Measurements from ENCODE around the gene SLC35F6. TPM values are rescaled to one million over a fixed set of nuclear protein-coding genes. Genes with fewer than 3 reads are reported as not detected.
"Not testable (repeated sequence)": the region's sequence is repeated elsewhere in the genome, so short reads cannot be mapped to it uniquely, and the experiment has no call there.

The SLC35F6 gene
- total and polyA plus RNA-seq, 9 of the 15 experiments (the other 6 are each of a cell fraction or from before 2014, with no cell fraction given): 11.9 to 47.3 (median 22.5) TPM

- peaks cover 21 to 53% of the 10 kb centered on the region in 2 experiments; a peak in 4 of 5 replicates for H3K27me3 ChIP-seq (ENCODE audit: control insufficient read depth in 2 of 2, insufficient read depth in 2 of 2, low read length in 2 of 2)
- DNase-seq (ENCODE audit: extremely low read depth in 1 of 4, low spot score in 3 of 4) (no peak), FAIRE-seq (no peak), ATAC-seq (no peak)
- 0% methylated on average over 2 of the region's 3 CpGs for WGBS (ENCODE audit: insufficient coverage, low coverage, missing lambda C conversion rate)
- H3K36me3 ChIP-seq (ENCODE audit: control insufficient read depth, insufficient read depth, low read length): no peaks in the 10 kb centered on the region
- in situ Hi-C loops (cut with MboI): no loop called here
- intact Hi-C loops (cut with micrococcal nuclease): no loop called here
- H3K9ac ChIP-seq (ENCODE audit: insufficient read depth in 1 of 2, low read depth in 2 of 2, low read length in 2 of 2): no peak overlapping the region
- no peak overlapping the region for H3K27ac ChIP-seq (ENCODE audit: extremely low read depth, low read depth, low read length)
- no peaks in the 10 kb centered on the region; the same call in 1 of the 2 replicates for H4K20me1 ChIP-seq (replicated peaks; ENCODE audit: control insufficient read depth, insufficient read depth, low read length)
- TF ChIP-seq PCBP2 (IDR thresholded peaks at IDR 0.05; ENCODE audit: low read depth, low read length, poor library complexity, severe bottlenecking) (no peak), ZNF395 (CRISPR knock-in tag; IDR thresholded peaks at IDR 0.05) (no peak), ZFP30 (CRISPR knock-in tag; IDR thresholded peaks at IDR 0.05; ENCODE audit: borderline replicate concordance) (no peak)
- TF ChIP-seq, protein P1, sequence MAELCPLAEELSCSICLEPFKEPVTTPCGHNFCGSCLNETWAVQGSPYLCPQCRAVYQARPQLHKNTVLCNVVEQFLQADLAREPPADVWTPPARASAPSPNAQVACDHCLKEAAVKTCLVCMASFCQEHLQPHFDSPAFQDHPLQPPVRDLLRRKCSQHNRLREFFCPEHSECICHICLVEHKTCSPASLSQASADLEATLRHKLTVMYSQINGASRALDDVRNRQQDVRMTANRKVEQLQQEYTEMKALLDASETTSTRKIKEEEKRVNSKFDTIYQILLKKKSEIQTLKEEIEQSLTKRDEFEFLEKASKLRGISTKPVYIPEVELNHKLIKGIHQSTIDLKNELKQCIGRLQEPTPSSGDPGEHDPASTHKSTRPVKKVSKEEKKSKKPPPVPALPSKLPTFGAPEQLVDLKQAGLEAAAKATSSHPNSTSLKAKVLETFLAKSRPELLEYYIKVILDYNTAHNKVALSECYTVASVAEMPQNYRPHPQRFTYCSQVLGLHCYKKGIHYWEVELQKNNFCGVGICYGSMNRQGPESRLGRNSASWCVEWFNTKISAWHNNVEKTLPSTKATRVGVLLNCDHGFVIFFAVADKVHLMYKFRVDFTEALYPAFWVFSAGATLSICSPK (IDR thresholded peaks at IDR 0.05; ENCODE audit: borderline replicate concordance): no peak
- no peak overlapping the region for H3K4me3 ChIP-seq
- ChIA-PET CTCF (ENCODE audit: low intra/inter-chr PET ratio) (no interaction called here), POLR2A (no interaction called here)
- H3K9me3 ChIP-seq (replicated peaks; ENCODE audit: control insufficient read depth, insufficient read depth, low read depth, low read length): no peaks in the 10 kb centered on the region
- no peaks in the 10 kb centered on the region for H3K79me2 ChIP-seq (ENCODE audit: control insufficient read depth, insufficient read depth, low read length)
- peaks cover 4 to 5% of the 10 kb centered on the region in 2 experiments; a peak in 3 of 5 replicates for H3K4me1 ChIP-seq (replicated peaks in 1 of 2; ENCODE audit: control insufficient read depth in 2 of 2, insufficient read depth in 2 of 2, low read length in 2 of 2)
- H2AFZ ChIP-seq (ENCODE audit: low read depth, low read length): no peak overlapping the region
- no peak overlapping the region for H3K4me2 ChIP-seq (ENCODE audit: insufficient read depth, low read length)
- no TSS peak for BruUV-seq (replicated peaks)
- H3K9me1 ChIP-seq (ENCODE audit: control insufficient read depth, insufficient read depth, low read length): peaks cover 3% of the 10 kb centered on the region
Observed at GRCh38 chr2:26812731-26813130, 48.6 kb downstream of the SLC35F6 start.

DNA sequence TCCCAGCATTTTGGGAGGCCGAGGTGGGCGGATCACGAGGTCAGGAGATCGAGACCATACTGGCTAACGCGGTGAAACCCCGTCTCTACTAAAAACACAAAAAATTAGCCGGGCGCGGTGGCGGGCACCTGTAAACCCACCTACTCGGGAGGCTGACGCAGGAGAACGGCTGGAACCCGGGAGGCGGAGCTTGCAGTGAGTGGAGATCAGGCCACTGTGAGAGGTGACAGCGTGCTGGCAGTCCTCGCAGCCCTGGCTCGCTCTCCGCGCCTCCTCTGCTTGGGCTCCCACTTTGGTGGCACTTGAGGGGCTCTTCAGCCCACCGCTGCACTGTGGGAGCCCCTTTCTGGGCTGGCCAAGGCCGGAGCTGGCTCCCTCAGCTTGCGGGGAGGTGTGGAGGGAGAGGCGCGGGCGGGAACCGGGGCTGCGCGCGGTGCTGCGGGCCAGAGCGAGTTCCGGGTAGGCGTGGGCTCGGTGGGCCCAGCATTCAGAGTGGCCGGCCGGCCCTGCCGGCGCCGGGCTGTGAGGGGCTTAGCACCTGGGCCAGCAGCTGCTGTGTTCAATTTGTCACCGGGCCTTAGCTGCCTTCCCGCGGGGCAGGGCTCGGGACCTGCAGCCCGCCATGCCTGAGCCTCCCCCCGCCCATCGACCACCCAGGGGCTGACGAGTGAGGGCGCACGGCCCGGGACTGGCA, 50.1 kb downstream of the SLC35F6 start:
- DNase-seq (ENCODE audit: extremely low read depth in 1 of 4, low spot score in 3 of 4); H3K79me2 ChIP-seq (ENCODE audit: control insufficient read depth, insufficient read depth, low read length); H4K20me1 ChIP-seq (replicated peaks; ENCODE audit: control insufficient read depth, insufficient read depth, low read length); H3K9ac ChIP-seq (ENCODE audit: insufficient read depth in 1 of 2, low read depth in 2 of 2, low read length in 2 of 2); H3K9me3 ChIP-seq (replicated peaks; ENCODE audit: control insufficient read depth, insufficient read depth, low read depth, low read length); in situ Hi-C loops (cut with MboI); CTCF ChIA-PET (ENCODE audit: low intra/inter-chr PET ratio); intact Hi-C loops (cut with micrococcal nuclease); ATAC-seq; BruUV-seq (replicated peaks); H3K36me3 ChIP-seq (ENCODE audit: control insufficient read depth, insufficient read depth, low read length); H3K4me1 ChIP-seq (replicated peaks in 1 of 2; ENCODE audit: control insufficient read depth in 2 of 2, insufficient read depth in 2 of 2, low read length in 2 of 2); FAIRE-seq; H2AFZ ChIP-seq (ENCODE audit: low read depth, low read length); H3K4me2 ChIP-seq (ENCODE audit: insufficient read depth, low read length); H3K9me1 ChIP-seq (ENCODE audit: control insufficient read depth, insufficient read depth, low read length); H3K27ac ChIP-seq (ENCODE audit: extremely low read depth, low read depth, low read length); H3K4me3 ChIP-seq: not testable (repeated sequence)
- WGBS (ENCODE audit: insufficient coverage, low coverage, missing lambda C conversion rate): 51% methylated on average over 31 of the region's 52 CpGs
- POLR2A ChIA-PET: interaction anchor here (0.9 to 1.0 kb wide), 2 partner anchors 26 to 32 kb away, joined by 4 read pairs; no protein-coding TSS in a partner anchor
- H3K27me3 ChIP-seq (ENCODE audit: control insufficient read depth in 2 of 2, insufficient read depth in 2 of 2, low read length in 2 of 2): peaks cover 32 to 65% of the 10 kb centered on the region in 2 experiments; a peak in 4 of 5 replicates

Measured in K562 (cell line).